RPMI8226 (cell line): ENCODE results near the gene SPATA32.

Experiments
- DNase-seq: peaks from one replicate; pipeline ENCODE4 v3.0.0-alpha.2; 2015

Gene SPATA32

GRCh38 chr17:45246338-45246737 is 15.6 kb downstream of the SPATA32 start:
- no peak for DNase-seq

- DNase-seq, result no peak
These were observed 16.9 kb downstream of the SPATA32 start for GRCh38 chr17:45244725-45245656.

GRCh38 chr17:45243750-45244149 is 18.1 kb downstream of the SPATA32 start:
- no peak for DNase-seq

DNA sequence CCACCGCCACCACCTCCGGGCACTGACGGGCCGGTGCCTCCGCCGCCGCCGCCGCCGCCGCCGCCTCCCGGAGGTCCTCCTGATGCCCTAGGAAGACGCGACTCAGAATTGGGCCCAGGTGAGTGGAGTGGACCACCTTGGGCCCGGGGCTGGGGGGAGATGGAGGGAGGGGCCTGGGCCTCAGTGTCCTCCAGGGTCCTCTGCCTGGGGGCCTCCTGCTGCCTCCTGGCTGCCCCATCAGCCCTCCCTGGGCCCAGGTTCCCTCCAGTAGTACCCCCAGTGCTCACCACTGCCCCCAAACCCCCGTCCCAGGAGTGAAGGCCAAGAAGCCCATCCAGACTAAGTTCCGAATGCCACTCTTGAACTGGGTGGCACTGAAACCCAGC is 19.9 kb downstream of the SPATA32 start:
- DNase-seq, result no peak

DNA sequence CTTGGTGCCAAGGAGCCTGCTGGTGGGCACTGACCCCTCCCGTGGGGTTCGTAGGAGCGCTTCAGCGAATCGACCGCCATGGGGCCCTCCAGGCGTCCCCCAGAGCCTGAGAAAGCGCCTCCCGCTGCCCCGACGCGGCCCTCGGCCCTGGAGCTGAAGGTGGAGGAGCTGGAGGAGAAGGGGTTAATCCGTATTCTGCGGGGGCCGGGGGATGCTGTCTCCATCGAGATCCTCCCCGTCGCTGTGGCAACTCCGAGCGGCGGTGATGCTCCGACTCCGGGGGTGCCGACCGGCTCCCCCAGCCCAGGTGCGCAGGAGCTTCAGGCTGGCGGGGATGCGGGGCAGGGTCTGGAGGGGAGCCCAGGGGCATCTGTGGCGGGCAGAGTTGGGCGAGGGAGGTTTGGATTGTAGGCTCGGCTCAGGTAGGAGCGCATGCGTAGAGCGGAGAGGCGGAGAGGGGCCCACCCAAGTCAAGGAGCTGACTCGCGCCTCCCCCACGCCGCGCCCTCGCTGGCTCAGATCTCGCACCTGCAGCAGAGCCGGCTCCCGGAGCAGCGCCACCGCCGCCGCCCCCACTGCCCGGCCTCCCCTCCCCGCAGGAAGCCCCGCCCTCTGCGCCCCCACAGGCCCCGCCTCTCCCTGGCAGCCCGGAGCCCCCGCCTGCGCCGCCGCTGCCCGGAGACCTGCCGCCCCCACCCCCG is 20.4 kb downstream of the SPATA32 start:
- DNase-seq, result no peak

GRCh38 chr17:45240905-45241327 is 21.0 kb downstream of the SPATA32 start:
- no peak for DNase-seq

- no peak for DNase-seq
These were observed 23.6 kb downstream of the SPATA32 start for GRCh38 chr17:45238155-45238774.

DNA sequence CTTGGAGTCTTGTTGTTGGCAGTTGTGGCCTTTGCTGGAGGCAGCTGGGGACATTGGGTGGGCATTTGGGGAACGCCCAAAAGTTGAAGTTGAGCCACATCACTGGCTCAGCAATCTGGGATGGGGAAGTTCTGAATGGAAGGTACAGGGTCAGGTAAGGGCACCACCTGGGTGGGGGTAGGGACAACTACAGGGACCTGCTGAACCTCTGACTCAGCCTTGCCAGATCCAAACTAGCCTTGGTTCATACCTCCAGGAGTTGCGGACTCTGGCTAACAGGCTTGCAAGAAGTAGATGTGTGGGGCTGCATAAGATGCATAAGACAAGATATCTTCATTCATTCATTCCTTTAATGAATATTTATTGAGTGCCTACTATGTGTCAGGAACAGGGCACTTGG is 24.2 kb downstream of the SPATA32 start:
- no peak for DNase-seq

- DNase-seq, result no peak
These were observed 25.6 kb downstream of the SPATA32 start for GRCh38 chr17:45236282-45236606.

DNA sequence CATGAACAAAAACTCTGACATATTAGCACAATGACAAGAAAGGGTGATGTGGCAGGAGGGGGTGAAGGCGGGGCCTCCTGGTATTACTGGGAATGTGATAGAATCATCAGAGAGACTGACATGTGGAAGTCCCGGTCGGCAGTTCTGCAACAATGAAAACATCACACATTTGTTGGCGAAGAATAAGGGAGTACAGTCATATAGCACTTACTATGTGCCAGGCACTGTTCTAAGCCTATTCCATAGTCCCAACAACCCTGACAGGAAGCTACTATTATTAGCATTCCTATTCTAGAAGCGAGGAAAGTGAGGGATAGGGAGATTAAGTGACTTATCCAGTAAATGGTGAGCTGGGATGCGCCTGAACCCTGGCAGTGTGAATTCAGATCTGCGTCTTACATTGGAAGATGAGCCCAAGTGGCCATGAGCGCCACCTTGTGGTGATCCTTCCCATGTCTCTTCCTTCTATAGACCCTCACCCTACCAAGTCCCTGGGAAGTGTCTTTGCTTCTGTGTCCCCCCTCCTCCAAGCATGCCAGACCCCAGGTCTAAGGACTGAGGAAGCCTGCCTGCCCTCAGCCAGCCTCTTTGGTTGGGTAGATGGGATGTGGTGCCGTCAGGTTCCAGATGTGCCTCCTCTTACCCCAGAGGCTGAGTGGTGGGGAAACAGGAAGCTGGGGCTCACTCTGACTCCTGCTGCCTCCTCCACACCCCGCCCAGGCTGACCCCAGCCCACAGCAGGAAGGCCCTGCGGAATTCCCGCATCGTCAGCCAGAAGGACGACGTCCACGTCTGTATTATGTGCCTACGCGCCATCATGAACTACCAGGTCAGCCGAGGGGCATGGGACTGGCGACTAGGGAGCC is 26.2 kb downstream of the SPATA32 start:
- DNase-seq, result peak; percentile 82

GRCh38 chr17:45234641-45235415 is 27.1 kb downstream of the SPATA32 start:
- DNase-seq, result peak; percentile 44

DNA sequence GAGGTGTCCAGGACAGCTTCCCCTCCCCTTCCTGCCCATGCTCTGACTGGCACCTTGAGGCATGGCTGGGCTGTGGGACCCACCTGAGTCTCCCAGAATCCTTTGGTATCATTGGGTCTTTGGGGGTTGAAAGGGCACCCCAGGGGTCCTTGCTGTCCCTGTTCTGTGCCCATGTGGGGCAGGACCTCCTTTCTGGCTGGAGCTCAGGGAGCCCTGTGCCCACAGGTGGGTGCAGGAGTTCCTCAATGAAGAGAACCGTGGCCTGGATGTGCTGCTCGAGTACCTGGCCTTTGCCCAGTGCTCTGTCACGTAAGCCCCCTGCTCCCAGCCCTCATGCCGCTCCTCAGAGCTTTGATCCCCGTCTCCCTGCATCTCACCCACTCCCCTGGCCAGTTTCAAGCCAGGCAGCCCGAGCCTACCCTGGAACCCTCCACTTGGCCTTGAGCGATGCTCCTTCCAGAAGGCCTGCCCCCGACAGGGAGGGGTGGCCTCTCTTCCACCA is 28.4 kb downstream of the SPATA32 start:
- no peak for DNase-seq

DNA sequence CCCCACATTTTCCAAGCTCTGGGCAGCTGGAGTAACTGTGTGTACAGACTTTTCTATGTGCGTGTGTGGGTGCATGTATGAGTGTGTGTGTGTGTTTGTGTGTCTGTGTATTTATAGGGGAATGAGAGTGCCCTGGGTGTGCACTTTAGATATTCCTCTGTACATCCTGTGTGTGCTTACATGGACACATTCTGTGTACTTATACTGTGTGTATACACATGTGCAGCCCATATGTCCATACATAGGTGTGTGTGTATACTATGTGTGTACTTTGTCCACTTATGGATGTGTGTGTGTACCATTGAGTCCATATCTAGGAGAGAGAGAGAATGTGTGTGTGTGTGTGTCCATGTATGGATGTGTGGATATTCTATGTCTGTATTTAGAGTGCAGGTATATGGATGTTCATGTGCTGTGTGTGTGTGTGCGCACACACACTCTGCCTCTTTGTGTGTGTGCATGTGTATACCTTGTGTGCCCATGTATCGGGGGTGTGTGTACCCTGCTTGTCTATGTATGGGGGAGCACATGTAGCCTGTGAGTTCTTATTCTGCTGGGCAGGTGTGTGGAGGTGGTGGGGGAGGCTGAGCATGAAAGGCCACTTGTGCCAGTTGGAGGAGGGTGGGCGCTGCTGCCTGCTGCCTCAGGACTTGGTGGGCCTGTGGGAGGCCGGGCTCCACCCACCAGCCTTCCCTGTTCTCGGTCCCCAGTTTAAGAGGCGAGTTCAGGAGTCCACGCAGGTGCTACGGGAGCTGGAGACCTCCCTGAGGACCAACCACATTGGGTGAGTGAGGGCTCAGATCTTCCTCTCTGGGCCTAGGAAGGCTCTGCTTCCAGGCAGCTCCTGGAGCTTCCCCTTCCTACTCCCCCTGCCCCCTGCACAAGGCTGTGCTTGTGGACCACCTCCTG is 29.1 kb downstream of the SPATA32 start:
- no peak for DNase-seq

GRCh38 chr17:45231481-45232116 is 30.3 kb downstream of the SPATA32 start:
- peak; percentile 33 for DNase-seq

DNA sequence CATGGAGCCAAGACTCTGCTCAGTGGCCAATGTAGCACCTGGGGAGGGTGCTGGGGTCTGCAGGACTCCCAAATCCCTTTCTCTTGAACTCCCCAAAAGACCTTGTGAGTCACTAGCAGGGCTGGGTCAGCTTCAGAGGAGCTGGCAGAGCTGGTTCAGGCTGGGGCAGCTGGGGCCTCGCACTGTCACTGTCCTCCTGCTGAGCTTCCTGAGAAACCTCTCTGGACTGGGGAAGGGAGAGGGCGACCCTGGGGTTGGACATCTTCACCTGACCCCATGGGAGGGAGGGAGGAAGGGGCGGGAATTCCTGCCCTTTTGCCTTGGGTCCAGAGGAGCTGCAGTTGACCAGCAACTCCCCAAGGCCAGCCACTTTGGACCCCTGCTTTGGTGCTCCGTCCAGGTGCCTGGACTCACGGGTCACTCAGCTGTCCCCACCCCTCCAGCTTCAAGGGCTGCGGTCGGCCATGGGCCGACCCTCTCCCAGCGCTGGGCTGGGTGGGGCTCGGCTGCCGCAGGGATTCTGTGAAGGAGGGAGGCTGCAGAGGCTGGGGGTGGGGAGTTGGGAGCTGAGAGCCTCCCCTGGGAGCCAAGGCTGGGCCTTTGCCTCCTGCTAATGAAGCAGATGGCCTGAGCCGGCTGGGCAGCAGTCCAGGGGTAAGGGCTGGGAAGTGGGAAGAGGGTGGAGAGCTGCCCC is 31.0 kb downstream of the SPATA32 start:
- DNase-seq, result no peak

DNA sequence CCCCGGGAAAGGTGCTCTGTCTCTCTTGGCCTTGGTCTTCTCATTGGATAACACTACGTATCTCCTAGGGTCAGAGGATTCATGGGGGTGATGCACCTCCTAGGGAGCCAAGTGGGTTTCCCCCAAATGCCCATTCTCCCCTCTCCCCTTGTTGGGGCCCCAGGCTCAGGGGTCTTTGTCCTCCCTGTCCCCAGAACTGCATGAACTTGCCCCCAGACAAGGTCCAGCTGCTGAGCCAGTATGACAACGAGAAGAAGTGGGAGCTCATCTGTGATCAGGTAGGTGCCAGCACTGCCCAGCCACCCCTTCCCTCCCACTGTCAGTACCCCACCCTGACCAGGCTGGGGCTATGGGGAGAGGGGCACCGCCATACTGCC is 31.5 kb downstream of the SPATA32 start:
- DNase-seq, result no peak

DNA sequence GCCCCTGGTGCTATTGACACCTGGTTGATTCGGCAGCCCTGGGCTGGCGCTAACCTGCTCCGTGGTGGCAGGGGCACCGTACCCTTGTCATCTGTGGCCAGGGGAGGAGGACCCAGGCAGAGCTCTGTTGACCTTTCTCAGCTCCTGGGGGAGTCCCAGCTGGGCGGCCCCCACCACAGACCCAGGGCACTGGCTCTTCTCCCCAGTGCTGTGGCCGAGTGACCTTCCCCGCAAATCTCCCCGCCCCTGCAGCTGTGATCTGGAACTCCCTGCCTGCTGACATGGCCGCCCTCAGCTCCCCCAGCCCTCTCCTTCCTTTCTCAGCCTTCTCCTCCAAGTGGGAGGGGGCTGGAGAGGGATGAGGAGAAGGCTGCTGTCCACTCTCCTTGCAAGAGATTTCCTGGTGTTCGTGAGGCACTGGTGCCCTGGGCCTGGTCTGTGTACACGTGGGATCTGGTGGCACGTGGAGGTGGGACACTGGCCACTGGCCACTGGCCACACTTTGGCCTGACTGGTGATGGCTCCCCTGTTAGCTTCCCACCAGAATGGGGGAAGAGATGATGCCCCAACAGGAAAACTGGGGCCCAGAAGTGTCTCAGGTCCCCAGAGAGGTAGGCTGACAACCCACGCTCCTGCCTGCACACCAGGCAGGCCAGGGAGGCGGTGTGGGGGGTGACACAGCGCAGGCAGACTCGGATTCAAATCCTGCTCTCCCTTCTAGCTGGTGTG is 32.0 kb downstream of the SPATA32 start:
- DNase-seq, result peak; percentile 44

DNA sequence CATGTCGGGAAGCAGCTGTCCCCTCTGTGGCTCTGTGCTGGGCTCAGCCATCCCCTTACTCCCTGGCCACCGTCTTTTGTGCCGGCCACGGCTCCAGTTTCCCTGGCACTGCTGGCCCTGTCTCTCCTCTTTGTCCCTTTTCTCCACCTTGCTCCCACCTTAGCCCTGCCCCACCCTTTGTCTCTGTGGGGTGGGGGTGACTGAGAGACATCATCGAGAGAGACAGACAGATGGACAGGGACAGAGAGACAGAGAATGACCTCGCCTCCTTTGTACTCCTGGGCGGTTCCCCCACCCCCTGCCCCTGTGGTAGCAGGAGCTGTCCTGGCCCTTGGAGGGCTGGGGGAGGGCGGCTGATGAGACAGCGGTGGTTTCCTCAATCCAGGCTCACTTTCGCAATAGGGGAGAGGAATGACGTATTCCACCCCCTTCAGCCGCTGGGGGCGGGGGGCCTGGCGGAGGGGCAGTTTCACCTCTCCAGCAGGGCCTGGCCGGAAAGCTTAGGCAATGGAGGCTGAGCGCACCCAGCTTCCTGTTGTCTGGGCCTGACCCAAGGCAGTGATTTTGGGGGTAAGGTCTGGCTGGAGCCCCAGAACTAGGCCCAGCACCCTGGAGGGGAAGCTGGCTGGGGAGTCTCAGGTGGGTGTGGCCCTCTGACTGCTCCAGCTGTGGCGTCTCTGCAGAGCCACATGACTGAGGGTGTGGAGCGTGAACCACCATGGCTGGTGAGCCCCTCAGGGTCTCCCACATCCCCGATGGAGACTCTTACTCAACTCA is 32.9 kb downstream of the SPATA32 start:
- DNase-seq, result peak; percentile 85
